ENCODE results near the gene CPZ.
A peak's percentile ranks its signal among the peaks of the same experiment; 100 is the strongest.

DNA sequence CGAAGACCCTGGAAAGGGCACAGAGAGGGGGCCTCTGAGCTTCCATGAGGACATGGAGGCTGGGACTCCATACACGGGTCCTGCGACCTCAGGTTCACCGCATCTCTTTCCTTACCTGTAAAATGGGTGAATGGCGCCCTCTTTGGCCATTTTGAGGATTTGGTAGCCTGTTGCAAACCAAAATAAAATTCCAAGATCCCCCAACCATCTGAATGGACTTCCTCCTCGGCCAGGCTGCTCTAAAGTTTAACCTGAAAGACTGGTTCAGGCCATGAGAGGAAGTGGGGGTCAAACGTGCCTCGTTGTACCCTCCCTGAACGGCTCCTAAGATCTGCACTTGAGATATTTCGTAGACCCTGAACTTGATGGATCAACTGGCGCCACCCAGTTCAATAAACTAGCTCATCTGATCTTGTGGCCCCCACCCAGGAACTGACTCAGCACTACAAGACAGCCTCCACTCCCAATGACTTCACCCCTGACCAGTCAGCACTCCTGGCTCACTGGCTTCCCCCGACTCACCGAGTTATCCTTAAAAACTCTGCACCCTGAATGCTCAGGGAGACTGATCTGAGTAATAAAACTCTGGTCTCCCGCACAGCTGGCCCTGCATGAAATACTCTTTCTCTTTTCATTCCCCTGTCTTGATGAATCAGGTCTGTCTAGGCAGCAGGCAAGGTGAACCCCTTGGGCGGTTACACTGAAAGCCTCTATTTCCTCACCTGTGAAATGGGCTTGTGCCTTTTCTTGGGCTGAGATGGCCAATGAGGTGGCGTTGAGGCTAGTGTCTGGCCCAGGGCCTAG lies 45.3 kb upstream of the CPZ start:
- TF ChIP-seq, protein P1, sequence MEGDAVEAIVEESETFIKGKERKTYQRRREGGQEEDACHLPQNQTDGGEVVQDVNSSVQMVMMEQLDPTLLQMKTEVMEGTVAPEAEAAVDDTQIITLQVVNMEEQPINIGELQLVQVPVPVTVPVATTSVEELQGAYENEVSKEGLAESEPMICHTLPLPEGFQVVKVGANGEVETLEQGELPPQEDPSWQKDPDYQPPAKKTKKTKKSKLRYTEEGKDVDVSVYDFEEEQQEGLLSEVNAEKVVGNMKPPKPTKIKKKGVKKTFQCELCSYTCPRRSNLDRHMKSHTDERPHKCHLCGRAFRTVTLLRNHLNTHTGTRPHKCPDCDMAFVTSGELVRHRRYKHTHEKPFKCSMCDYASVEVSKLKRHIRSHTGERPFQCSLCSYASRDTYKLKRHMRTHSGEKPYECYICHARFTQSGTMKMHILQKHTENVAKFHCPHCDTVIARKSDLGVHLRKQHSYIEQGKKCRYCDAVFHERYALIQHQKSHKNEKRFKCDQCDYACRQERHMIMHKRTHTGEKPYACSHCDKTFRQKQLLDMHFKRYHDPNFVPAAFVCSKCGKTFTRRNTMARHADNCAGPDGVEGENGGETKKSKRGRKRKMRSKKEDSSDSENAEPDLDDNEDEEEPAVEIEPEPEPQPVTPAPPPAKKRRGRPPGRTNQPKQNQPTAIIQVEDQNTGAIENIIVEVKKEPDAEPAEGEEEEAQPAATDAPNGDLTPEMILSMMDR (IDR thresholded peaks at IDR 0.05) = peak; percentile 63
- TF ChIP-seq, protein P2, sequence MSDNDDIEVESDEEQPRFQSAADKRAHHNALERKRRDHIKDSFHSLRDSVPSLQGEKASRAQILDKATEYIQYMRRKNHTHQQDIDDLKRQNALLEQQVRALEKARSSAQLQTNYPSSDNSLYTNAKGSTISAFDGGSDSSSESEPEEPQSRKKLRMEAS (CRISPR knock-in tag; IDR thresholded peaks at IDR 0.05) = peak; percentile 32; the same call in 1 of the 2 replicates
- TF ChIP-seq ATF1 (CRISPR knock-in tag; IDR thresholded peaks at IDR 0.05) = no peak
- TF ChIP-seq, protein P3, sequence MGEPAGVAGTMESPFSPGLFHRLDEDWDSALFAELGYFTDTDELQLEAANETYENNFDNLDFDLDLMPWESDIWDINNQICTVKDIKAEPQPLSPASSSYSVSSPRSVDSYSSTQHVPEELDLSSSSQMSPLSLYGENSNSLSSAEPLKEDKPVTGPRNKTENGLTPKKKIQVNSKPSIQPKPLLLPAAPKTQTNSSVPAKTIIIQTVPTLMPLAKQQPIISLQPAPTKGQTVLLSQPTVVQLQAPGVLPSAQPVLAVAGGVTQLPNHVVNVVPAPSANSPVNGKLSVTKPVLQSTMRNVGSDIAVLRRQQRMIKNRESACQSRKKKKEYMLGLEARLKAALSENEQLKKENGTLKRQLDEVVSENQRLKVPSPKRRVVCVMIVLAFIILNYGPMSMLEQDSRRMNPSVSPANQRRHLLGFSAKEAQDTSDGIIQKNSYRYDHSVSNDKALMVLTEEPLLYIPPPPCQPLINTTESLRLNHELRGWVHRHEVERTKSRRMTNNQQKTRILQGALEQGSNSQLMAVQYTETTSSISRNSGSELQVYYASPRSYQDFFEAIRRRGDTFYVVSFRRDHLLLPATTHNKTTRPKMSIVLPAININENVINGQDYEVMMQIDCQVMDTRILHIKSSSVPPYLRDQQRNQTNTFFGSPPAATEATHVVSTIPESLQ (CRISPR knock-in tag; IDR thresholded peaks at IDR 0.05) = no peak
- no peak for TF ChIP-seq ETV6 (CRISPR knock-in tag; IDR thresholded peaks at IDR 0.05)
- TF ChIP-seq, protein P4, sequence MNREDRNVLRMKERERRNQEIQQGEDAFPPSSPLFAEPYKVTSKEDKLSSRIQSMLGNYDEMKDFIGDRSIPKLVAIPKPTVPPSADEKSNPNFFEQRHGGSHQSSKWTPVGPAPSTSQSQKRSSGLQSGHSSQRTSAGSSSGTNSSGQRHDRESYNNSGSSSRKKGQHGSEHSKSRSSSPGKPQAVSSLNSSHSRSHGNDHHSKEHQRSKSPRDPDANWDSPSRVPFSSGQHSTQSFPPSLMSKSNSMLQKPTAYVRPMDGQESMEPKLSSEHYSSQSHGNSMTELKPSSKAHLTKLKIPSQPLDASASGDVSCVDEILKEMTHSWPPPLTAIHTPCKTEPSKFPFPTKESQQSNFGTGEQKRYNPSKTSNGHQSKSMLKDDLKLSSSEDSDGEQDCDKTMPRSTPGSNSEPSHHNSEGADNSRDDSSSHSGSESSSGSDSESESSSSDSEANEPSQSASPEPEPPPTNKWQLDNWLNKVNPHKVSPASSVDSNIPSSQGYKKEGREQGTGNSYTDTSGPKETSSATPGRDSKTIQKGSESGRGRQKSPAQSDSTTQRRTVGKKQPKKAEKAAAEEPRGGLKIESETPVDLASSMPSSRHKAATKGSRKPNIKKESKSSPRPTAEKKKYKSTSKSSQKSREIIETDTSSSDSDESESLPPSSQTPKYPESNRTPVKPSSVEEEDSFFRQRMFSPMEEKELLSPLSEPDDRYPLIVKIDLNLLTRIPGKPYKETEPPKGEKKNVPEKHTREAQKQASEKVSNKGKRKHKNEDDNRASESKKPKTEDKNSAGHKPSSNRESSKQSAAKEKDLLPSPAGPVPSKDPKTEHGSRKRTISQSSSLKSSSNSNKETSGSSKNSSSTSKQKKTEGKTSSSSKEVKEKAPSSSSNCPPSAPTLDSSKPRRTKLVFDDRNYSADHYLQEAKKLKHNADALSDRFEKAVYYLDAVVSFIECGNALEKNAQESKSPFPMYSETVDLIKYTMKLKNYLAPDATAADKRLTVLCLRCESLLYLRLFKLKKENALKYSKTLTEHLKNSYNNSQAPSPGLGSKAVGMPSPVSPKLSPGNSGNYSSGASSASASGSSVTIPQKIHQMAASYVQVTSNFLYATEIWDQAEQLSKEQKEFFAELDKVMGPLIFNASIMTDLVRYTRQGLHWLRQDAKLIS (CRISPR knock-in tag; IDR thresholded peaks at IDR 0.05; ENCODE audit: borderline replicate concordance) = no peak
- TF ChIP-seq, protein P5, sequence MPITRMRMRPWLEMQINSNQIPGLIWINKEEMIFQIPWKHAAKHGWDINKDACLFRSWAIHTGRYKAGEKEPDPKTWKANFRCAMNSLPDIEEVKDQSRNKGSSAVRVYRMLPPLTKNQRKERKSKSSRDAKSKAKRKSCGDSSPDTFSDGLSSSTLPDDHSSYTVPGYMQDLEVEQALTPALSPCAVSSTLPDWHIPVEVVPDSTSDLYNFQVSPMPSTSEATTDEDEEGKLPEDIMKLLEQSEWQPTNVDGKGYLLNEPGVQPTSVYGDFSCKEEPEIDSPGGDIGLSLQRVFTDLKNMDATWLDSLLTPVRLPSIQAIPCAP (CRISPR knock-in tag; IDR thresholded peaks at IDR 0.05) = no peak
- TF ChIP-seq, protein P6, sequence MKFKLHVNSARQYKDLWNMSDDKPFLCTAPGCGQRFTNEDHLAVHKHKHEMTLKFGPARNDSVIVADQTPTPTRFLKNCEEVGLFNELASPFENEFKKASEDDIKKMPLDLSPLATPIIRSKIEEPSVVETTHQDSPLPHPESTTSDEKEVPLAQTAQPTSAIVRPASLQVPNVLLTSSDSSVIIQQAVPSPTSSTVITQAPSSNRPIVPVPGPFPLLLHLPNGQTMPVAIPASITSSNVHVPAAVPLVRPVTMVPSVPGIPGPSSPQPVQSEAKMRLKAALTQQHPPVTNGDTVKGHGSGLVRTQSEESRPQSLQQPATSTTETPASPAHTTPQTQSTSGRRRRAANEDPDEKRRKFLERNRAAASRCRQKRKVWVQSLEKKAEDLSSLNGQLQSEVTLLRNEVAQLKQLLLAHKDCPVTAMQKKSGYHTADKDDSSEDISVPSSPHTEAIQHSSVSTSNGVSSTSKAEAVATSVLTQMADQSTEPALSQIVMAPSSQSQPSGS (CRISPR knock-in tag; IDR thresholded peaks at IDR 0.05; ENCODE audit: borderline replicate concordance, low read depth) = no peak
- TF ChIP-seq, protein P7, sequence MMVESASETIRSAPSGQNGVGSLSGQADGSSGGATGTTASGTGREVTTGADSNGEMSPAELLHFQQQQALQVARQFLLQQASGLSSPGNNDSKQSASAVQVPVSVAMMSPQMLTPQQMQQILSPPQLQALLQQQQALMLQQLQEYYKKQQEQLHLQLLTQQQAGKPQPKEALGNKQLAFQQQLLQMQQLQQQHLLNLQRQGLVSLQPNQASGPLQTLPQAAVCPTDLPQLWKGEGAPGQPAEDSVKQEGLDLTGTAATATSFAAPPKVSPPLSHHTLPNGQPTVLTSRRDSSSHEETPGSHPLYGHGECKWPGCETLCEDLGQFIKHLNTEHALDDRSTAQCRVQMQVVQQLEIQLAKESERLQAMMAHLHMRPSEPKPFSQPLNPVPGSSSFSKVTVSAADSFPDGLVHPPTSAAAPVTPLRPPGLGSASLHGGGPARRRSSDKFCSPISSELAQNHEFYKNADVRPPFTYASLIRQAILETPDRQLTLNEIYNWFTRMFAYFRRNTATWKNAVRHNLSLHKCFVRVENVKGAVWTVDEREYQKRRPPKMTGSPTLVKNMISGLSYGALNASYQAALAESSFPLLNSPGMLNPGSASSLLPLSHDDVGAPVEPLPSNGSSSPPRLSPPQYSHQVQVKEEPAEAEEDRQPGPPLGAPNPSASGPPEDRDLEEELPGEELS (CRISPR knock-in tag; IDR thresholded peaks at IDR 0.05) = no peak
- TF ChIP-seq, protein P8, sequence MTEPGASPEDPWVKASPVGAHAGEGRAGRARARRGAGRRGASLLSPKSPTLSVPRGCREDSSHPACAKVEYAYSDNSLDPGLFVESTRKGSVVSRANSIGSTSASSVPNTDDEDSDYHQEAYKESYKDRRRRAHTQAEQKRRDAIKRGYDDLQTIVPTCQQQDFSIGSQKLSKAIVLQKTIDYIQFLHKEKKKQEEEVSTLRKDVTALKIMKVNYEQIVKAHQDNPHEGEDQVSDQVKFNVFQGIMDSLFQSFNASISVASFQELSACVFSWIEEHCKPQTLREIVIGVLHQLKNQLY (CRISPR knock-in tag; IDR thresholded peaks at IDR 0.05) = no peak
- TF ChIP-seq CREB1 (CRISPR knock-in tag; IDR thresholded peaks at IDR 0.05) = no peak
- no peak for TF ChIP-seq FOXJ3 (CRISPR knock-in tag; IDR thresholded peaks at IDR 0.05; ENCODE audit: borderline replicate concordance)
